Ovary (tissue), 9 donors: ENCODE measurements around the gene MEMO1. TPM values are rescaled to one million over a fixed set of nuclear protein-coding genes. Genes with fewer than 3 reads are reported as not detected.

Experiments
- DNase-seq, 5 donors: peaks; one replicate each; pipeline ENCODE4 v3.0.0-alpha.2; 2019 to 2020
- H3K27ac ChIP-seq, 2 donors: fragments of 200-600 bp; one replicate each; pipeline versions ENCODE4 v1.5.1 to v1.8.0; 2019 to 2022
- H3K27me3 ChIP-seq: fragments of 200-600 bp; one replicate; pipeline ENCODE4 v1.8.0; 2022
- H3K36me3 ChIP-seq: fragments of 200-600 bp; sonication (generic); one replicate; pipeline ENCODE4 v1.5.1; 2019
- H3K4me1 ChIP-seq: one replicate; pipeline ENCODE4 v1.8.1; 2013; ENCODE audit warnings: mild to moderate bottlenecking, moderate library complexity; ENCODE audit not compliant: insufficient read depth
- H3K4me3 ChIP-seq: fragments of 200-600 bp; sonication (generic); one replicate; pipeline ENCODE4 v1.5.1; 2017
- H3K9me3 ChIP-seq, 2 donors: fragments of 200-600 bp in 1 of 2; sonication (generic) in 1 of 2; one replicate each; pipeline versions ENCODE4 v1.5.1 to v1.8.1; 2013 to 2019; ENCODE audit warnings: mild to moderate bottlenecking in 1 of 2, moderate library complexity in 1 of 2
- CTCF ChIP-seq, 3 donors: fragments of 450-650 bp in 2 of 3; fragments of 200-600 bp in 1 of 3; IDR thresholded peaks; one replicate each; pipeline versions ENCODE4 v1.5.1 to v1.8.0; 2016 to 2022; ENCODE audit warnings: antibody characterized with exemption in 3 of 3, mild to moderate bottlenecking in 1 of 3
- EP300 ChIP-seq: sonication (generic); formaldehyde crosslinking; IDR thresholded peaks from one replicate; pipeline ENCODE4 v1.6.1; 2017; ENCODE audit warnings: antibody characterized with exemption
- POLR2A ChIP-seq: fragments of 450-650 bp; IDR thresholded peaks from one replicate; pipeline ENCODE4 v1.6.1; 2017; ENCODE audit warnings: antibody characterized with exemption, mild to moderate bottlenecking, moderate library complexity
- WGBS, 3 donors: extraction: QIAGEN DNeasy Blood & Tissue Kit in 1 of 3; methylation state at CpG; one replicate each; pipeline versions ENCODE4 v1.1.5 to v1.1.7; 2013 to 2017; 5-methylcytosine and 5-hydroxymethylcytosine counted together
- intact Hi-C, 4 donors: fragments of 100-400 bp; cut with DNase I; formaldehyde crosslinking; loops; one replicate each; pipeline versions ENCODE4 v1.11.0 to v1.15.1; 2022 to 2023
- polyA plus RNA-seq, 2 donors: library from polyadenylated mRNA; stranded (reverse); fragments of 200-250 nt in 1 of 2; fragments of 350-450 nt in 1 of 2; fragmentation: Illumina TruSeq in 1 of 2; extraction: RNeasy Lipid Tissue Mini Kit (QIAGEN cat#74804) in 1 of 2; gene quantifications; one replicate each; pipeline ENCODE4 v1.2.3, GENCODE V29; 2013 to 2014
- total RNA-seq, 7 donors: library from RNA; depleted of rRNA in 2 of 7; stranded (reverse); fragments of >200 nt in 2 of 7; fragmentation: NEBNext Ultra II Directional in 3 of 7; extraction: Animal tissue kit (Norgen Biotek cat#: 25700) in 3 of 7; gene quantifications; one replicate each; pipeline versions ENCODE4 v1.1.0 to v1.2.4, GENCODE V29; 2016 to 2023
- donor health status: DM: no; HTN: no; CAD: no; lungs with moderate emphysema.
- donor health status: DM: no; HTN: no; CAD: no.
- donor health status: Bipolar disorder and iron deficiency.
- donor health status: DM: yes; HTN: yes; CAD: no.
- donor health status: DM: no; HTN: no; CAD: no.
- donor health status: DM: yes; HTN: yes; CAD: no.

Gene MEMO1
- total and polyA plus RNA-seq, 9 donors, result 19.0 to 41.3 (median 28.9) TPM

DNA sequence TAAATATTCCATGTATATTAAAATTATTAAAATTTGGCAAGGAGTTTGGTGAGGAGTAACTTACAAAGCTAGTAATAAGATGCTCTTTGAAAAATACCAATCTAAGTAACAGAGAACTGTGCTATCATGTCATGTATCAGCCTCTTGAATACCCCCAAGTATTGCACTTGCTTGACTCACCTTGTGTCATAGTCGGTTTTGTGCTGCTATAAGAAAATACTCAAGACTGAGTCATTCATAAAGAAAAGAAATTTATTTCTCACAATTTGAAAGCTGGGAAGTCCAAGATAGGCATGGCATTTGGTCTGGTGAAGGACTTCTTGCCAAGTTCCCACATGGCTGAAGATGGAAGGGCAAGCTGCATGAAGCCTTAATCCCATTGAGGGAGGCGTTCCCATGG lies 179.2 kb downstream of the MEMO1 start:
- DNase-seq, result no peak
- no peaks in the 10 kb centered on the region for H3K27me3 ChIP-seq
- no peaks in the 10 kb centered on the region for H3K36me3 ChIP-seq
- TF ChIP-seq POLR2A (no peak), CTCF (IDR thresholded peaks at IDR 0.05) (no peak), EP300 (no peak)
- WGBS, 3 donors, result 88 to 97% (median 96%) methylated on average over 2 of the region's 2 CpGs
- intact Hi-C loops, result no loop called here
- no peaks in the 10 kb centered on the region for H3K9me3 ChIP-seq
- H3K4me3 ChIP-seq, result no peak overlapping the region
- no peaks in the 10 kb centered on the region for H3K4me1 ChIP-seq
- no peak overlapping the region for H3K27ac ChIP-seq

- no peaks in the 10 kb centered on the region for H3K9me3 ChIP-seq
- TF ChIP-seq EP300 (no peak), POLR2A (no peak), CTCF (IDR thresholded peaks at IDR 0.05) (no peak)
Observed at GRCh38 chr2:31828891-31829290, 181.9 kb downstream of the MEMO1 start.

DNA sequence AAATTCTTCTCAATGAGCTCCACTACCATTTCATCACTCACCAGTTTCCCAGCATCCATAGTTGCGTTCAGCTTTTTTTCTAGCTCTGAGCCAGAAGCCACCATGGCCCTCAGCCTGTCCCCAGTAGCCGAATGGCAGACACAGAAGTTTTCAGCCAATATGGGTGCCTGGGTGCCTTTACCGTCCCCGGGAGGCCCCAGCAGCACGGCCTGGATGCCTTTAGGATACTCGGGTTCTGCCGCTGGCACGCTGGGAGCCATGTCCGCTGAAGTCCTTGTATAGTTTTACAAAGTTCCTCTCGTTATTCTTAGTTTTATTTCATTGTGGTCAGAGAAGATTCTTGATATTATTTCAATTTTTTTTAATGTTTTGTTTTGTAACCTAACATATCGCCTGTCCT lies 187.2 kb downstream of the MEMO1 start:
- H3K4me3 ChIP-seq, result no peak overlapping the region
- H3K9me3 ChIP-seq, result peaks cover 0 to 4% of the 10 kb centered on the region in 2 donors
- WGBS, 3 donors, result 93 to 94% (median 93%) methylated on average over 11 of the region's 11 CpGs
- TF ChIP-seq CTCF (IDR thresholded peaks at IDR 0.05) (no peak), POLR2A (no peak), EP300 (no peak)
- no peaks in the 10 kb centered on the region for H3K36me3 ChIP-seq
- H3K27ac ChIP-seq, result no peak overlapping the region
- DNase-seq, result no peak
- H3K27me3 ChIP-seq, result no peaks in the 10 kb centered on the region
- H3K4me1 ChIP-seq, result no peaks in the 10 kb centered on the region
- intact Hi-C loops, result no loop called here

More at GRCh38 chr2:31828891-31829290, 181.9 kb downstream of the MEMO1 start:
- H3K36me3 ChIP-seq, result no peaks in the 10 kb centered on the region
- H3K27ac ChIP-seq, result no peak overlapping the region
- no peaks in the 10 kb centered on the region for H3K27me3 ChIP-seq
- no peaks in the 10 kb centered on the region for H3K4me1 ChIP-seq
- no peak overlapping the region for H3K4me3 ChIP-seq
- 78 to 88% (median 81%) methylated on average over 2 of the region's 2 CpGs for WGBS, 3 donors
- DNase-seq, result no peak
- intact Hi-C loops, result no loop called here

DNA sequence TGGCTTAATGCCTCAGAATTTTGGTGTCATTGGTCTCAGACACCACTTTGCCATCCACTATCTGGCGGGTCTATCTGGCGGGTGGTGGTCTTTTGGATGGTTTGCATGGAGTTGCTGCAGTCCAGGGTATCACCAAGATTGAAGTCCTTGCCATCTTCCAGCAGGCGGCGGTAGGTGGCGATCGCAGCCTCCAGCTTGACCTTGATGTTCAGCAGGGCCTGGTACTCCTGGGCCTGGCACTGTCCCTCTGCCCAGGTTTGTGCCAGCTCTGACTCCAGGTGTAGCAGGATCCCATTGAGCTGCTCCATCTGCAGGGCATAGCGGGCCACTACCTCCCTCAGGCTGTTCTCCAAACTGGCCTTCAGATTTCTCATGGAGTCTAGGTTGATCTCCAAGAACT lies 188.2 kb downstream of the MEMO1 start:
- Histone ChIP-seq H3K4me3 (no peak overlapping the region), H3K9me3 (peaks cover 0 to 4% of the 10 kb centered on the region in 2 donors), H3K36me3 (no peaks in the 10 kb centered on the region), H3K4me1 (no peaks in the 10 kb centered on the region), H3K27me3 (no peaks in the 10 kb centered on the region), H3K27ac (no peak overlapping the region)
- no peak for TF ChIP-seq EP300
- no peak for TF ChIP-seq CTCF (IDR thresholded peaks at IDR 0.05)
- TF ChIP-seq POLR2A, result no peak
- DNase-seq, result no peak
- intact Hi-C loops, result no loop called here
- WGBS, 3 donors, result 90 to 98% (median 96%) methylated on average over 7 of the region's 7 CpGs

Other genes with a start within 250 kb of the MEMO1 start
- 10 to 100 TPM; 37.7 to 81.3 (median 52.3) TPM for gene DPY30, start 28.8 kb upstream of the MEMO1 start, total RNA-seq
- gene DPY30, start 28.8 kb upstream of the MEMO1 start, polyA plus RNA-seq, result 10 to 100 TPM; 73.8 to 83.2 TPM
- 10 to 100 TPM; 15.8 to 21.6 (median 18.4) TPM for gene SPAST, start 52.5 kb upstream of the MEMO1 start, total RNA-seq
- 10 to 100 TPM in 1 of 2 donors, 1 to 10 TPM in 1; 6.5 to 10.5 TPM for gene SPAST, start 52.5 kb upstream of the MEMO1 start, polyA plus RNA-seq
- 10 to 100 TPM; 16.0 to 25.8 (median 18.6) TPM for gene SLC30A6, start 154.9 kb upstream of the MEMO1 start, total RNA-seq
- 10 to 100 TPM in 1 of 2 donors, 1 to 10 TPM in 1; 6.6 to 14.2 TPM for gene SLC30A6, start 154.9 kb upstream of the MEMO1 start, polyA plus RNA-seq